GM13976 (cell line): ENCODE measurements around the gene SNTA1.

Experiments used
- DNase-seq: peaks from one replicate; pipeline ENCODE4 v3.0.0; 2012; ENCODE audit warnings: low spot score
- in situ Hi-C: fragments of 300-500 bp; cut with MboI; formaldehyde crosslinking; loops from one replicate; pipeline ENCODE4 v1.12.0; 2022; ENCODE audit warnings: low sequenced_read_pairs, mixed read lengths, inconsistent platforms; ENCODE audit not compliant: unreplicated experiment
- TF ChIP-seq, protein P1 (sequence below): IDR thresholded peaks from 2 replicates; pipeline ENCODE4 v1.5.1; 2012; ENCODE audit warnings: borderline replicate concordance, mild to moderate bottlenecking; ENCODE audit not compliant: insufficient read depth; ENCODE audit errors: extremely low read depth, missing control alignments, control extremely low read depth

The SNTA1 gene

DNA sequence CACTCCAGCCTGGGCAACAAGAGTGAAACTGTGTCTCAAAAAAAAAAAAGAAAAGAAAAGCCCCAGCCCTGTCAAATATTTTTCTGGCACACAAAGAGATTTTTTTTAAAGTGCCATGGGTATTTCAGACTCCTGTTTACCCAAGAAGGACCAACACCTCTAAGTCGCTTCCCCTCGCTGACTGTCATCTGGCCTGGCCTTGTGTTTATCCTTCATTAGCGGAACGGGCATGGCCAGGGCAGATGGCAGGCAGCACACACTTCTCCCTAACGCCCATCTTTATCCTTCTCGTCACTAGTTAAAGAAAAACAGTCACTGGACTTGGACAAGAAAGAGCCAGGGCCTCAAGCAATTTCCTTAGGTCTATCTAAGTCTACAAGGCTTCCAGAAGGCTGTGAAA is 39.0 kb upstream of the SNTA1 start:
- TF ChIP-seq, protein P1, sequence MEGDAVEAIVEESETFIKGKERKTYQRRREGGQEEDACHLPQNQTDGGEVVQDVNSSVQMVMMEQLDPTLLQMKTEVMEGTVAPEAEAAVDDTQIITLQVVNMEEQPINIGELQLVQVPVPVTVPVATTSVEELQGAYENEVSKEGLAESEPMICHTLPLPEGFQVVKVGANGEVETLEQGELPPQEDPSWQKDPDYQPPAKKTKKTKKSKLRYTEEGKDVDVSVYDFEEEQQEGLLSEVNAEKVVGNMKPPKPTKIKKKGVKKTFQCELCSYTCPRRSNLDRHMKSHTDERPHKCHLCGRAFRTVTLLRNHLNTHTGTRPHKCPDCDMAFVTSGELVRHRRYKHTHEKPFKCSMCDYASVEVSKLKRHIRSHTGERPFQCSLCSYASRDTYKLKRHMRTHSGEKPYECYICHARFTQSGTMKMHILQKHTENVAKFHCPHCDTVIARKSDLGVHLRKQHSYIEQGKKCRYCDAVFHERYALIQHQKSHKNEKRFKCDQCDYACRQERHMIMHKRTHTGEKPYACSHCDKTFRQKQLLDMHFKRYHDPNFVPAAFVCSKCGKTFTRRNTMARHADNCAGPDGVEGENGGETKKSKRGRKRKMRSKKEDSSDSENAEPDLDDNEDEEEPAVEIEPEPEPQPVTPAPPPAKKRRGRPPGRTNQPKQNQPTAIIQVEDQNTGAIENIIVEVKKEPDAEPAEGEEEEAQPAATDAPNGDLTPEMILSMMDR = no peak
- no peak for DNase-seq
- in situ Hi-C loops = no loop called here

DNA sequence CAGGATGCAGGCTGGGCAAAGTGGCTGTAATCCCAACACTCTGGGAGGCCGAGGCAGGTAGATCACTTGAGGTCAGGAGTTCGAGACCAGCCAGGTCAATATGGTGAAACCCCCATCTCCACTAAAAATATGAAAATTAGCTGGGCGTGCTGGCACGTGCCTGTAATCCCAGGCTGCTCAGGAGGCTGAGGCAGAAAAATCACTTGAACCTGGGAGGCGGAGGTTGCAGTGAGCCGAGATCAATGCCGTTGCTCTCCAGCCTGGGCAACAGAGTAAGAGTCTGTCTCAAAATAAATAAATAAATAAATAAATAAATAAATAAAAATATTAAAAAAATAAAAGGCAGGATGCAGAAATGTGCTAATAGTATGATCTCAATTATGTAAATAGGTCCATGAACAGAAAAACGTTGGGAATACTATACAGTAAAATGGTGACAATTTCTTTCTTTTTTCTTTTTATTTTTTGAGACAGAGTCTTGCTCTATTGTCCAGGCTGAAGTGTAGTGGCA is 37.9 kb upstream of the SNTA1 start:
- DNase-seq = no peak
- TF ChIP-seq, protein P1 = no peak
- in situ Hi-C loops = no loop called here

DNA sequence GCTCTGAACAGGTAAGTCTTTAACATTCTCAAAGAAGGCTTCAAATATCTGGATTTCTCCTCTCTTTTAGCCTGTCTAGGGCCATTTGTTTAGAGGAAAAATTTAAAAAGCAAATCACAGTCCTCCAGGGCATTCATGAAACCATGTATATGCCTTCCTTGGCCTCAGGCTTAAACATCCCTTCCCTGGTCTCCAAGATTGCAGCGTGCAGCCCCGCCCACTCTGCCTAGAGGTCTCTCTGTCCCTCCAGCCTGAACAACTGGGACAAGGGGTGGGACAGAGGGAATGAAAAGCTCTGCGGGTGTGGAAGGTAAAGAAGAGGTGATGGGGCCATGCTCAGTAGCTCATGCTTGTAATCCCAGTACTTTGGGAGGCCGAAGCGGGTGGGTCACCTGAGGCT is 36.5 kb upstream of the SNTA1 start:
- TF ChIP-seq, protein P1 = no peak
- no peak for DNase-seq
- in situ Hi-C loops = no loop called here

DNA sequence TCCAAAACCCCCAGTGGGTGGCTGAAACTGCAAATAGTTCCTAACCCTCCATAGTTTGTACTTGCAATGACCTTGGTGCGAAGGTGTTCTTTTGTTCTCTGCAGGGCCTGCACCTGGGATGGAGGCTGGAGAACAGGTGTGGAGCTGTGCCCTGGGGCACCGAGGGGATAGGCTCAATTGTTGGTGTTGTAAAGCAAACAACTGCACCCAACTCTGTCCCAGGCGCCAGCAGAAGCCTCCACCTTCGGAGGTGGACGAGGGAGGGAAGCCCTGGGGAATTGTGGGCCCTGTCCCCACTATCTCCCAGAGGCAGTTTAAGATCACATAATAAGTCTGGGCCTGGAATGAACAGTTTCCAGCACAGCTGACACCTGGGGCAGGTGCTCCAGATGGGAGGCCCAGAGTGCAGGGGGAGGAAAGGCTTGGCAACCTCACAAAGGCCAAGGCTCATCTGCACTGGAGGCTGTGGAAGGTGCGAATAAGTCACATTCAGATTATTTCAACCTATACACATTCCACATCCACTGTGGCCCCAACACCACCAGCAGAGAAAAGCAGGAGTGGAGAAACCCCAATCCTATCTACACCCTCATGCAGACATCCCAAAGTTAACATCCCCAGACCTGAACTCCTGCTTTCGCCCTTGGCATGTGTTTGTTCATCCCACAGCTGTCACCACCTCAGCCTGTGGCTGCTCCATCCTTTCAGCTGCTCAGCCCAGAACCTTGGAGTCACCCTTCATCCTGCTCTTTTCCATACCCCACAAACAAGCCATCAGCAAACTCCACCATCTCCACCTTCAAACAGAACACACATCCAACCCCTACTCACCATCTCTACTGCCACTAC is 34.0 kb upstream of the SNTA1 start:
- DNase-seq = no peak
- in situ Hi-C loops = no loop called here
- TF ChIP-seq, protein P1 = no peak

DNA sequence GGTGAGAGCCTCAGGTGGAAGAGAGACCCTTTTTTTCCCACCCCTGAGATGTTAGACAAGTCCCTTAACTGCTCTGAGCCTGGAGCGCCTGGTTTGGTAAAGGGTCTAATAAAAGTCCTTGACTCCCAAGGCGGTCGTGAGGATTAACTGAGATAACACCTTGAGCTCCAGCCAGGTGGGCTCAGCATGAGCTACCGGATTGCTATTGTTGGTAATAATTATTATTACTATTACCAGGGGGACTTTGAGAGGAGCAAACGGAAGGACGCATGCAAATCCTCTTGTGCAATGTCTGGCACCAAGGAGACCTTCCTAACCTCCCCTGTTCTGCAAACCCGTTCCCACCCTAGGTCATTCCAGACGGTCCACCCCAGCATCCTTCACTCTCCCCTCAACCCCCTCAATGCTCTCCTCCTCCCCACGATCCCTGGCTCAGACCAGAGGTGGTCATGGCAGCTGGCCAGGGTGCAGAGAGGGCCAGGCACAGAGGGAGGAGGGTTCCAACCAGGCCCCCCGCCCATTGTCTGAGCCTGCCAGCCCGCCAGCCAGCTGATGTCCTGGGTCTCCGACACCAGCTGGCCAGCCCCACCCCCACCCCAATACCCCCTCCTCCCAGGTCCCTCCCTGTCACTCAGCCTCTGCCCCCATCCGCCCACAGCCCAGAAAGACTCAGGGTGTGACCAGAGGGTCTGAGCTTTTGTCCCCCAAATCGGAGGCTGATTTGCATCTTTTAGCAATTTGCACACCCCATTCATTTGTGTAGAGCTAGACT is 32.0 kb upstream of the SNTA1 start:
- in situ Hi-C loops = no loop called here
- TF ChIP-seq, protein P1 = no peak
- DNase-seq = no peak

DNA sequence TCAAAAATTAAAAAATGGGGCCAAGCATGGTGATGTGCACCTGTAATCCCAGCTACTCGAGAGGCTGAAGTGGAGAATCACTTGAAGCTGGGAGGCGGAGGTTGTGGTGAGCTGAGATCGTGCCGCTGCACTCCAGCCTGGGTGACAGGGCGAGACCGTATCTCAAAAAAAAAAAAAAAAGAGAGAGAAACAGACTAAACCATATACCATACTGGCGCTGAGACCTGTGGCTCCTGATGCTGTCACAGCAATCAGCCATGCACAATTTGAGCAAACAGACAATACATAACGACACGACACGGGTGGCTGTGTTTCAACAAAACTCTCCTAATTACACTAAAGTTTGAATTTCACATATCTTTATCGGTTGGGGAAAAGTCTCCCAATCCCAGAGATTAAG is 31.4 kb upstream of the SNTA1 start:
- in situ Hi-C loops = no loop called here
- TF ChIP-seq, protein P1 = no peak
- DNase-seq = no peak
